ENCODE measurements around the gene ADGRV1.

Gene ADGRV1

DNA sequence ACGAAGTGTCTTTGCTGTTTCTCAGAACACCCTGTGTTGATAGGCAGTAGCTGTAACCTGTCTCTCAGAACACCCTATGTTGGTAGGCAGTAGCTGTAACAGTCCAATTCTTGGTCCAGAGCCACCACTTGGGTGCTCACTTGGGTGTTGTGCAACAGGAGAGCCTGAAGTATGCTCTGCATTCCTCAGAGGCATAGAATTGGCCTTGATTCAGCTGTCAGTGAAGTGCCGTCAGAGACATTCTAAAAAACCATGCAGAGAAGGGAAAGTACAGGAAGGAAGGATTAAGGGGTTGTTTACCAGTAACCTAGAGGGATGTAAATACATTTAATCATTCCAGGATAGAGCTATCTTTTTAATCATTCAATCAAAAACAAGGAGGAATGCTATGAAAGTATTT is 593.4 kb downstream of the ADGRV1 start:
- TF ChIP-seq CREB1 (IDR thresholded peaks at IDR 0.05; ENCODE audit: low read depth) (no peak), CEBPB (IDR thresholded peaks at IDR 0.05) (peak; percentile 99), NFIC (IDR thresholded peaks at IDR 0.05) (peak; percentile 83), ZBTB7A (IDR thresholded peaks at IDR 0.05; ENCODE audit: low read depth) (no peak), TAF1 (IDR thresholded peaks at IDR 0.05; ENCODE audit: low read depth) (no peak), EP300 (IDR thresholded peaks at IDR 0.05; ENCODE audit: borderline replicate concordance) (no peak), TEAD4 (IDR thresholded peaks at IDR 0.05) (peak; percentile 85), TCF12 (IDR thresholded peaks at IDR 0.05; ENCODE audit: low read depth) (0 out of 2 replicates have a peak, but pooled peaks have one; percentile 19), RAD21 (IDR thresholded peaks at IDR 0.05; ENCODE audit: low read depth) (peak; percentile 9)
- TF ChIP-seq, protein P1, sequence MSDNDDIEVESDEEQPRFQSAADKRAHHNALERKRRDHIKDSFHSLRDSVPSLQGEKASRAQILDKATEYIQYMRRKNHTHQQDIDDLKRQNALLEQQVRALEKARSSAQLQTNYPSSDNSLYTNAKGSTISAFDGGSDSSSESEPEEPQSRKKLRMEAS (IDR thresholded peaks at IDR 0.05): no peak
- TF ChIP-seq, protein P2, sequence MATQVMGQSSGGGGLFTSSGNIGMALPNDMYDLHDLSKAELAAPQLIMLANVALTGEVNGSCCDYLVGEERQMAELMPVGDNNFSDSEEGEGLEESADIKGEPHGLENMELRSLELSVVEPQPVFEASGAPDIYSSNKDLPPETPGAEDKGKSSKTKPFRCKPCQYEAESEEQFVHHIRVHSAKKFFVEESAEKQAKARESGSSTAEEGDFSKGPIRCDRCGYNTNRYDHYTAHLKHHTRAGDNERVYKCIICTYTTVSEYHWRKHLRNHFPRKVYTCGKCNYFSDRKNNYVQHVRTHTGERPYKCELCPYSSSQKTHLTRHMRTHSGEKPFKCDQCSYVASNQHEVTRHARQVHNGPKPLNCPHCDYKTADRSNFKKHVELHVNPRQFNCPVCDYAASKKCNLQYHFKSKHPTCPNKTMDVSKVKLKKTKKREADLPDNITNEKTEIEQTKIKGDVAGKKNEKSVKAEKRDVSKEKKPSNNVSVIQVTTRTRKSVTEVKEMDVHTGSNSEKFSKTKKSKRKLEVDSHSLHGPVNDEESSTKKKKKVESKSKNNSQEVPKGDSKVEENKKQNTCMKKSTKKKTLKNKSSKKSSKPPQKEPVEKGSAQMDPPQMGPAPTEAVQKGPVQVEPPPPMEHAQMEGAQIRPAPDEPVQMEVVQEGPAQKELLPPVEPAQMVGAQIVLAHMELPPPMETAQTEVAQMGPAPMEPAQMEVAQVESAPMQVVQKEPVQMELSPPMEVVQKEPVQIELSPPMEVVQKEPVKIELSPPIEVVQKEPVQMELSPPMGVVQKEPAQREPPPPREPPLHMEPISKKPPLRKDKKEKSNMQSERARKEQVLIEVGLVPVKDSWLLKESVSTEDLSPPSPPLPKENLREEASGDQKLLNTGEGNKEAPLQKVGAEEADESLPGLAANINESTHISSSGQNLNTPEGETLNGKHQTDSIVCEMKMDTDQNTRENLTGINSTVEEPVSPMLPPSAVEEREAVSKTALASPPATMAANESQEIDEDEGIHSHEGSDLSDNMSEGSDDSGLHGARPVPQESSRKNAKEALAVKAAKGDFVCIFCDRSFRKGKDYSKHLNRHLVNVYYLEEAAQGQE (IDR thresholded peaks at IDR 0.05; ENCODE audit: low read depth): no peak
- TF ChIP-seq, protein P3, sequence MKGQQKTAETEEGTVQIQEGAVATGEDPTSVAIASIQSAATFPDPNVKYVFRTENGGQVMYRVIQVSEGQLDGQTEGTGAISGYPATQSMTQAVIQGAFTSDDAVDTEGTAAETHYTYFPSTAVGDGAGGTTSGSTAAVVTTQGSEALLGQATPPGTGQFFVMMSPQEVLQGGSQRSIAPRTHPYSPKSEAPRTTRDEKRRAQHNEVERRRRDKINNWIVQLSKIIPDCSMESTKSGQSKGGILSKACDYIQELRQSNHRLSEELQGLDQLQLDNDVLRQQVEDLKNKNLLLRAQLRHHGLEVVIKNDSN (IDR thresholded peaks at IDR 0.05): no peak

DNA sequence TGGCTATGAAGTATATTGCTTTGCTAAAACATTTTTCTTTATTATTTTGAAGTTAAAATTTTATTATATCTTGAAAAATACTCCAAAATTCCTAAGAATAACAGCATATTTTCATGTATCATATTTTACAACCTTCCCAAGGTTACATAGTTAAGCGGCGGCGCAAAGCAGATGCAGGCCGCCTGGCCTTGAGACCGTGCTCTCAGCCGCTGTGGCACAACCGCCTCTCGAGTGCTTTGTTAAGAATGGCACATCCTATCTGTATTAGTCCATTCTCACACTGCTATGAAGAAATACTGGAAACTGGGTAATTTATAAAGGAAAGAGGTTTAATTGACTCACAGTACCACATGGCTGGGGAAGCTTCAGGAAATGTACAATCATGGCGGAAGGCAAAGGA is 595.7 kb downstream of the ADGRV1 start:
- TF ChIP-seq ZBTB7A (IDR thresholded peaks at IDR 0.05; ENCODE audit: low read depth): no peak
- TF ChIP-seq CREB1 (IDR thresholded peaks at IDR 0.05; ENCODE audit: low read depth): no peak
- no peak for TF ChIP-seq TCF12 (IDR thresholded peaks at IDR 0.05; ENCODE audit: low read depth)
- no peak for TF ChIP-seq TEAD4 (IDR thresholded peaks at IDR 0.05)
- TF ChIP-seq TAF1 (IDR thresholded peaks at IDR 0.05; ENCODE audit: low read depth): no peak
- no peak for TF ChIP-seq FOXM1 (IDR thresholded peaks at IDR 0.05; ENCODE audit: borderline replicate concordance, low read depth)
- TF ChIP-seq NFIC (IDR thresholded peaks at IDR 0.05): no peak

DNA sequence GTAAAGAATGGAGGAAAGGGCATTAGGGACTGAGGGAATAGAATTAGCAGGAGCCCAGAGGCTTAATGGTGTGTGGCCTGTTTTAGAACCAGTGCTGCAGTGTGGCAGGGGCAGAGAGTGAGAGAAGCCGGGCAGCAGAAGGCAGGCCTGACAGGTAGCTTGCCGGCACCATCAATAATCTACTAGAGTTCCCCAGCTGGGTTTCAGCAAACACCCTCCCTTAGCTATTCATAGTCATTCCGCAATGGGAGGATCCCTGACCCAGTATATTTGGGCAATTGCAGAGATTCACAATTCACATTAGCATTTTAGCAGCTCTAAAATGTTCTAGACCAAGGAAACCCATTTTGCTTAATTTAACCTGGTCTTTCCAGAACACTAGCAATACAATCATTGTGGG is 596.7 kb downstream of the ADGRV1 start:
- TF ChIP-seq NFIC (IDR thresholded peaks at IDR 0.05) (no peak), CEBPB (IDR thresholded peaks at IDR 0.05) (no peak), EGR1 (IDR thresholded peaks at IDR 0.05) (no peak), EP300 (IDR thresholded peaks at IDR 0.05; ENCODE audit: borderline replicate concordance) (no peak), ZBTB7A (IDR thresholded peaks at IDR 0.05; ENCODE audit: low read depth) (no peak), TEAD4 (IDR thresholded peaks at IDR 0.05) (no peak), TCF12 (IDR thresholded peaks at IDR 0.05; ENCODE audit: low read depth) (no peak), CREB1 (IDR thresholded peaks at IDR 0.05; ENCODE audit: low read depth) (no peak), RAD21 (IDR thresholded peaks at IDR 0.05; ENCODE audit: low read depth) (no peak), FOXM1 (IDR thresholded peaks at IDR 0.05; ENCODE audit: borderline replicate concordance, low read depth) (no peak), YY1 (IDR thresholded peaks at IDR 0.05; ENCODE audit: low read depth) (no peak)
- TF ChIP-seq, protein P2 (IDR thresholded peaks at IDR 0.05; ENCODE audit: low read depth): no peak
- TF ChIP-seq, protein P3 (IDR thresholded peaks at IDR 0.05): no peak

DNA sequence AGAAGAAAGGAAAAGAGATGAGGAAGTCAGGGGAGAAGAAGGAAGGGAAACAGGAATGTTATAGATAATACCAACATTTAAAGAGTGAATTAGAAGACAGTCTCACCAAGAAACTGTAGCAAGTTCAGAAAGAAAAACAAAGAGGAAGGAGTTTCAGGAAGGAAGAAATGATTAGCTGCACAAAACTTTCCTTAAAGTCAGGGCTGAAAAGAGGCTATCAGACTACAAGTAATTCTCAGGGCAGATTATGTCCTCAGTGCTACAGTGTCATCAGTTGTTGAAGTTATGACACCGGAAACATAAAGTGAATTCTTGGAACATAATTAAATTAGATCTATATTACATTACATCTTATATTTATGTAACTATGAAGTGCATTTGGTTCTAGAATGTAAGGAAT is 597.6 kb downstream of the ADGRV1 start:
- TF ChIP-seq TCF12 (IDR thresholded peaks at IDR 0.05; ENCODE audit: low read depth): no peak
- no peak for TF ChIP-seq RAD21 (IDR thresholded peaks at IDR 0.05; ENCODE audit: low read depth)

DNA sequence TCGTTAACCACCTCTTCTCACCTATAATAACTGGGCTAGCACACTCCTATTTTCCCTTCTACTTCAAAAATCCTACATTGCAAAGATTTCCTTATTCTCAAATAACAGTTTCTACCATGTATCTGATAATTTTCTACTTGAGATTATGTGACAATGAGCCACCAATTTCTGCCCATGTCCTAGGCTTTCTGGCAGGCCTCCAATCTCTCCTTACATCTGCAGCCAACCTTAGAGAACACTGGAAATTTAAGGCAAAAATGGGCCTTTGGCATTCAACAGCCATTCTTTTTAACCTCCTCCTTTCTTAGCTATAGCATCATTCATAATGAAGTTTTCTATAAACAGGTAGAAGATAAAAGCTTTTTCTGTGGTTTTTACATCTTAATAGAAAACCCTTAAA is 599.4 kb downstream of the ADGRV1 start:
- TF ChIP-seq CREB1 (IDR thresholded peaks at IDR 0.05; ENCODE audit: low read depth) (no peak), YY1 (IDR thresholded peaks at IDR 0.05; ENCODE audit: low read depth) (no peak), TAF1 (IDR thresholded peaks at IDR 0.05; ENCODE audit: low read depth) (no peak), ZBTB7A (IDR thresholded peaks at IDR 0.05; ENCODE audit: low read depth) (no peak), TCF12 (IDR thresholded peaks at IDR 0.05; ENCODE audit: low read depth) (no peak), NFIC (IDR thresholded peaks at IDR 0.05) (no peak), CEBPB (IDR thresholded peaks at IDR 0.05) (no peak), FOXM1 (IDR thresholded peaks at IDR 0.05; ENCODE audit: borderline replicate concordance, low read depth) (no peak), EGR1 (IDR thresholded peaks at IDR 0.05) (no peak), EP300 (IDR thresholded peaks at IDR 0.05; ENCODE audit: borderline replicate concordance) (no peak), TEAD4 (IDR thresholded peaks at IDR 0.05) (no peak), RAD21 (IDR thresholded peaks at IDR 0.05; ENCODE audit: low read depth) (no peak)
- TF ChIP-seq, protein P3 (IDR thresholded peaks at IDR 0.05): no peak
- TF ChIP-seq, protein P2 (IDR thresholded peaks at IDR 0.05; ENCODE audit: low read depth): no peak
- TF ChIP-seq, protein P1 (IDR thresholded peaks at IDR 0.05): no peak
